ENCODE results near the gene PUS10. TPM values are rescaled to one million over a fixed set of nuclear protein-coding genes. Genes with fewer than 3 reads are reported as not detected.
A peak's percentile ranks its signal among the peaks of the same experiment; 100 is the strongest.

PUS10 gene
- total and polyA plus RNA-seq, 2 of the 13 experiments (the other 11 are each of a cell fraction or from before 2014, with no cell fraction given), result 41.4 to 44.3 TPM

- TF ChIP-seq E2F5 (CRISPR knock-in tag; conservative IDR thresholded peaks at IDR 0.05), result no peak
- 0 out of 2 replicates have a peak, but pooled peaks have one; percentile 32 for TF ChIP-seq SIN3B (IDR thresholded peaks at IDR 0.05; ENCODE audit: low read length)
- peak; percentile 71; the same call in 1 of the 2 replicates for TF ChIP-seq ZBED4 (CRISPR knock-in tag; IDR thresholded peaks at IDR 0.05; ENCODE audit: borderline replicate concordance)
- TF ChIP-seq ZNF354B (CRISPR knock-in tag; IDR thresholded peaks at IDR 0.05), result no peak
- 0 out of 2 replicates have a peak, but pooled peaks have one; percentile 48 for TF ChIP-seq ZNF549 (CRISPR knock-in tag; IDR thresholded peaks at IDR 0.05)
- no peak for TF ChIP-seq HDAC6 (IDR thresholded peaks at IDR 0.05; ENCODE audit: low read depth, low read length)
- TF ChIP-seq MAFK (conservative IDR thresholded peaks at IDR 0.05 in 1 of 2, IDR thresholded peaks at IDR 0.05 in 1 of 2; ENCODE audit: low read length in 2 of 2), result no peak
- TF ChIP-seq E2F2 (CRISPR knock-in tag; IDR thresholded peaks at IDR 0.05; ENCODE audit: borderline replicate concordance), result 0 out of 2 replicates have a peak, but pooled peaks have one; percentile 58
- no peak for TF ChIP-seq TRIM24 (CRISPR knock-in tag; IDR thresholded peaks at IDR 0.05)
- TF ChIP-seq ZMYM2 (CRISPR knock-in tag; IDR thresholded peaks at IDR 0.05), result peak; percentile 7
- TF ChIP-seq CHCHD3 (CRISPR knock-in tag; IDR thresholded peaks at IDR 0.05), result no peak
- TF ChIP-seq NFE2L2 (IDR thresholded peaks at IDR 0.05; ENCODE audit: low read length), result no peak
- TF ChIP-seq NR2F1 (CRISPR knock-in tag; IDR thresholded peaks at IDR 0.05), result 0 out of 4 replicates have a peak, but pooled peaks of 1 of the 2 experiments have one; percentile 6
- peak; percentile 83 for TF ChIP-seq NCOR1 (IDR thresholded peaks at IDR 0.05; ENCODE audit: borderline replicate concordance, low read length)
- TF ChIP-seq ZKSCAN1 (IDR thresholded peaks at IDR 0.05; ENCODE audit: low read length), result no peak; the same call in 1 of the 2 replicates
- TF ChIP-seq STAG1 (CRISPR knock-in tag; IDR thresholded peaks at IDR 0.05), result no peak
- no peak for TF ChIP-seq ZNF576 (CRISPR knock-in tag; IDR thresholded peaks at IDR 0.05)
- no peak for TF ChIP-seq FUBP1 (CRISPR knock-in tag; IDR thresholded peaks at IDR 0.05; ENCODE audit: borderline replicate concordance)
- TF ChIP-seq ZNF513 (CRISPR knock-in tag; conservative IDR thresholded peaks at IDR 0.05), result no peak
- no peak for TF ChIP-seq ZBTB21 (CRISPR knock-in tag; IDR thresholded peaks at IDR 0.05)
- TF ChIP-seq KLF16 (CRISPR knock-in tag; IDR thresholded peaks at IDR 0.05), result no peak
These were observed 282 bp upstream of the PUS10 start (continued) for GRCh38 chr2:61018318-61018755.

Data from HepG2 (cell line).